HG03460 (cell line): ENCODE data around the gene CFTR.
"Not testable (repeated sequence)": the region's sequence is repeated elsewhere in the genome, so short reads cannot be mapped to it uniquely, and the experiment has no call there.

ENCODE experiments used
- ATAC-seq: cut with Tn5 transposase; IDR thresholded peaks from one replicate; pipeline ENCODE4 v1.9.1; 2021; ENCODE audit not compliant: unreplicated experiment

Gene CFTR

GRCh38 chr7:117479225-117480054, at the start of gene CFTR:
TSS of gene CFTR (plus strand) at chr7:117480025. CDS start at chr7:117480095, 70 bp downstream.
- no peak for ATAC-seq

- peak; percentile 99 for ATAC-seq
These were observed 44.3 kb upstream of the CFTR start for GRCh38 chr7:117435475-117436043.

- ATAC-seq: no peak
These were observed 35.2 kb upstream of the CFTR start for GRCh38 chr7:117444646-117445045.

GRCh38 chr7:117445206-117445605, 34.6 kb upstream of the CFTR start:
- ATAC-seq: no peak

- no peak for ATAC-seq
These were observed 33.5 kb upstream of the CFTR start for GRCh38 chr7:117446220-117446815.

- no peak for ATAC-seq
These were observed 31.2 kb upstream of the CFTR start for GRCh38 chr7:117448655-117449054.

- no peak for ATAC-seq
These were observed 20.7 kb upstream of the CFTR start for GRCh38 chr7:117458977-117459583.

- ATAC-seq: no peak
These were observed 20.1 kb upstream of the CFTR start for GRCh38 chr7:117459735-117460134.

- ATAC-seq: not testable (repeated sequence)
These were observed 19.0 kb upstream of the CFTR start for GRCh38 chr7:117460815-117461214.

- no peak for ATAC-seq
These were observed 11.7 kb upstream of the CFTR start for GRCh38 chr7:117468174-117468573.

- no peak for ATAC-seq
These were observed 9.0 kb upstream of the CFTR start for GRCh38 chr7:117470777-117471176.

GRCh38 chr7:117472335-117472734, 7.5 kb upstream of the CFTR start:
- no peak for ATAC-seq

- ATAC-seq: no peak
These were observed 3.1 kb upstream of the CFTR start for GRCh38 chr7:117476557-117477215.

GRCh38 chr7:117478836-117479224, 995 bp upstream of the CFTR start:
- ATAC-seq: no peak

- no peak for ATAC-seq
These were observed 184 bp downstream of the CFTR start for GRCh38 chr7:117480055-117480362.

- no peak for ATAC-seq
These were observed 1.2 kb downstream of the CFTR start for GRCh38 chr7:117480978-117481377.

GRCh38 chr7:117485118-117485620, 5.3 kb downstream of the CFTR start:
- no peak for ATAC-seq

GRCh38 chr7:117489016-117489415, 9.2 kb downstream of the CFTR start:
- ATAC-seq: no peak

GRCh38 chr7:117489430-117489829, 9.6 kb downstream of the CFTR start:
- no peak for ATAC-seq

- ATAC-seq: no peak
These were observed 10.1 kb downstream of the CFTR start for GRCh38 chr7:117489911-117490310.

GRCh38 chr7:117492649-117493048, 12.8 kb downstream of the CFTR start:
- no peak for ATAC-seq
